HG03565 (cell line): ENCODE data around the gene MAPK7.

Experiments used
- ATAC-seq: cut with Tn5 transposase; IDR thresholded peaks from one replicate; pipeline ENCODE4 v1.9.1; 2021; ENCODE audit warnings: mild to moderate bottlenecking, moderate library complexity; ENCODE audit not compliant: unreplicated experiment

MAPK7 gene

GRCh38 chr17:19414396-19415280 lies 36.3 kb downstream of the MAPK7 start:
- no peak for ATAC-seq

GRCh38 chr17:19415311-19415710 lies 37.0 kb downstream of the MAPK7 start:
- no peak for ATAC-seq

- no peak for ATAC-seq
These were observed 37.8 kb downstream of the MAPK7 start for GRCh38 chr17:19415806-19416775.

- ATAC-seq = no peak
These were observed 39.3 kb downstream of the MAPK7 start for GRCh38 chr17:19417611-19418010.

GRCh38 chr17:19418251-19418992 lies 40.1 kb downstream of the MAPK7 start:
- ATAC-seq = no peak

- ATAC-seq = no peak
These were observed 42.9 kb downstream of the MAPK7 start for GRCh38 chr17:19421219-19421618.

- ATAC-seq = no peak
These were observed 43.6 kb downstream of the MAPK7 start for GRCh38 chr17:19421926-19422325.

- ATAC-seq = no peak
These were observed 46.9 kb downstream of the MAPK7 start for GRCh38 chr17:19424934-19425868.

GRCh38 chr17:19426631-19427030 lies 48.3 kb downstream of the MAPK7 start:
- no peak for ATAC-seq

- ATAC-seq = no peak
These were observed 53.4 kb downstream of the MAPK7 start for GRCh38 chr17:19431691-19432090.
